Adipocyte (in vitro differentiated cells): Measurements from ENCODE around the gene IMMP1L.

Experiments used
- DNase-seq: peaks from one replicate; pipeline ENCODE4 v3.0.0-alpha.2; 2015; ENCODE audit warnings: low read depth
- H3K27me3 ChIP-seq: replicated peaks from 2 replicates; pipeline ENCODE4 v1.7.0; 2013; ENCODE audit warnings: mild to moderate bottlenecking, low read length, moderate library complexity; ENCODE audit not compliant: control insufficient read depth, insufficient read depth
- H3K36me3 ChIP-seq: 2 replicates; pipeline ENCODE4 v1.7.0; 2013; ENCODE audit warnings: low read length, mild to moderate bottlenecking, moderate library complexity; ENCODE audit not compliant: control insufficient read depth, insufficient read depth, severe bottlenecking
- H3K4me1 ChIP-seq: 2 replicates; pipeline ENCODE4 v1.7.0; 2013; ENCODE audit warnings: mild to moderate bottlenecking, low read length, moderate library complexity; ENCODE audit not compliant: control insufficient read depth, insufficient read depth
- H3K4me3 ChIP-seq: 2 replicates; pipeline ENCODE4 v1.7.0; 2013; ENCODE audit warnings: mild to moderate bottlenecking, low read length, moderate library complexity
- H3K9ac ChIP-seq: 2 replicates; pipeline ENCODE4 v1.7.0; 2013; ENCODE audit warnings: mild to moderate bottlenecking, low read length, moderate library complexity
- H3K9me3 ChIP-seq: 2 replicates; pipeline ENCODE4 v1.7.0; 2013; ENCODE audit warnings: mild to moderate bottlenecking, low read length, moderate library complexity; ENCODE audit not compliant: control insufficient read depth

Gene IMMP1L

GRCh38 chr11:31387379-31387778 lies 122.0 kb downstream of the IMMP1L start:
- Histone ChIP-seq H3K27me3 (no peaks in the 10 kb centered on the region), H3K36me3 (peaks cover 7% of the 10 kb centered on the region)
- DNase-seq: no peak

GRCh38 chr11:31383116-31383515 lies 126.3 kb downstream of the IMMP1L start:
- Histone ChIP-seq H3K27me3 (no peaks in the 10 kb centered on the region), H3K4me1 (peaks cover 11% of the 10 kb centered on the region), H3K36me3 (peaks cover 11% of the 10 kb centered on the region), H3K9me3 (no peaks in the 10 kb centered on the region), H3K4me3 (no peak overlapping the region), H3K9ac (no peak overlapping the region)
- no peak for DNase-seq

More at GRCh38 chr11:31387379-31387778, 122.0 kb downstream of the IMMP1L start:
- Histone ChIP-seq H3K4me3 (no peak overlapping the region), H3K4me1 (peaks cover 11% of the 10 kb centered on the region), H3K9ac (no peak overlapping the region), H3K9me3 (no peaks in the 10 kb centered on the region)
